Measurements from ENCODE around the gene RBP7. TPM values are rescaled to one million over a fixed set of nuclear protein-coding genes. Genes with fewer than 3 reads are reported as not detected.
A peak's percentile ranks its signal among the peaks of the same experiment; 100 is the strongest.

Gene RBP7
- total RNA-seq, 4 donors from 2014 or later: 2.3 to 3.3 TPM; not detected in 2

DNA sequence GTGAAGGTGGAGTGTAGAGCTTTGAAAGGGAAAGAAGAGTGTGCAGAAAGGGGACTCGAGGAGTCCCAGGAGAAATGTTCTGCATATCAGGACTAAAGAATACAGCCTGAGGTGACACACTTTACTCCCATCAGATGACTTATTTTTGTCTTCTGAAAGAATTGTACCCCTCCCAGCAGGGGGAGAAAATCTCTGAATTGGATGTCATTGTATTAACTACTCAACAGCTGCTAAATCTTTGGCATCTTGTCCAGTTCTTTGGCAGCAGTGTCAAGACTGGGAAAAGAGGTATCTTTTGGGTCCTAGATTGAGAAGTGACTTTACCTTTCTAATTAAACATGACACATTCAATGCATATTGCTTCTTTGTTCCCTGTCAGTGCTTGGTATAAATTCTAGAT, 54.6 kb downstream of the RBP7 start:
- H3K36me3 ChIP-seq: no peaks in the 10 kb centered on the region
- in situ Hi-C loops (cut with MboI; ENCODE audit: low pct_ligation_motif_present in 1 of 4, low pct_unique_long_range_greater_than_20kb in 1 of 4, low sequenced_read_pairs in 3 of 4): no loop called here
- no peaks in the 10 kb centered on the region for H3K27me3 ChIP-seq
- no peak for DNase-seq
- no peak overlapping the region for H3K27ac ChIP-seq
- no peaks in the 10 kb centered on the region for H3K9me3 ChIP-seq
- 90% methylated on average over 1 of the region's 1 CpG; no CpG with 5 or more reads in 1 of the 2 donors for WGBS, 2 donors (ENCODE audit: low coverage in 1 of 2)
- no peak overlapping the region for H3K4me3 ChIP-seq
- peaks cover 2 to 21% (median 7%) of the 10 kb centered on the region in 4 donors for H3K4me1 ChIP-seq
- TF ChIP-seq POLR2A (IDR thresholded peaks at IDR 0.05): no peak
- TF ChIP-seq EP300 (IDR thresholded peaks at IDR 0.05; ENCODE audit: low read depth): no peak
- TF ChIP-seq POLR2AphosphoS5 (IDR thresholded peaks at IDR 0.05): no peak
- TF ChIP-seq, protein P1, sequence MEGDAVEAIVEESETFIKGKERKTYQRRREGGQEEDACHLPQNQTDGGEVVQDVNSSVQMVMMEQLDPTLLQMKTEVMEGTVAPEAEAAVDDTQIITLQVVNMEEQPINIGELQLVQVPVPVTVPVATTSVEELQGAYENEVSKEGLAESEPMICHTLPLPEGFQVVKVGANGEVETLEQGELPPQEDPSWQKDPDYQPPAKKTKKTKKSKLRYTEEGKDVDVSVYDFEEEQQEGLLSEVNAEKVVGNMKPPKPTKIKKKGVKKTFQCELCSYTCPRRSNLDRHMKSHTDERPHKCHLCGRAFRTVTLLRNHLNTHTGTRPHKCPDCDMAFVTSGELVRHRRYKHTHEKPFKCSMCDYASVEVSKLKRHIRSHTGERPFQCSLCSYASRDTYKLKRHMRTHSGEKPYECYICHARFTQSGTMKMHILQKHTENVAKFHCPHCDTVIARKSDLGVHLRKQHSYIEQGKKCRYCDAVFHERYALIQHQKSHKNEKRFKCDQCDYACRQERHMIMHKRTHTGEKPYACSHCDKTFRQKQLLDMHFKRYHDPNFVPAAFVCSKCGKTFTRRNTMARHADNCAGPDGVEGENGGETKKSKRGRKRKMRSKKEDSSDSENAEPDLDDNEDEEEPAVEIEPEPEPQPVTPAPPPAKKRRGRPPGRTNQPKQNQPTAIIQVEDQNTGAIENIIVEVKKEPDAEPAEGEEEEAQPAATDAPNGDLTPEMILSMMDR (IDR thresholded peaks at IDR 0.05): no peak
- intact Hi-C loops (cut with DNase I; ENCODE audit: low total_unique reads): no loop called here

DNA sequence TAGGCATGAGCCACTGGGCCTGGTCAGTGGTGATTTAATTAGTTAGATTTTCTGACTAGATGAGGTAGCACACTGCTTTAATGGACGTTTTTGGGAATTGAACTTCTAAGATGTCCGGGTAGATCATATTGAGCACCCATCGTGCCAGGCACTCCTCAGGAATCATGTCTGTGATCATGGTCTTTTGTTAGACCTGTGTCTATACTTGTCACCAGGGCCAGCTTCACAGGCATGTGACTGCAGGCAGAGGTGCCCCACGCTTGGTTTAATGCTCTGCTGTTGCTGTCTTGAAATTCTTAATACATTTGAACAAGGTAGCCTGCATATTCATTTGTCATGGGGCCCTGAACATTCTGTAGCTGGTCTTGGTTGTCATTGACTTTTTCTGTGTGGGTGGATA, 55.3 kb downstream of the RBP7 start:
- H3K4me1 ChIP-seq: peaks cover 0 to 20% (median 7%) of the 10 kb centered on the region in 4 donors
- no peaks in the 10 kb centered on the region for H3K9me3 ChIP-seq
- intact Hi-C loops (cut with DNase I; ENCODE audit: low total_unique reads): no loop called here
- no peak for TF ChIP-seq POLR2A (IDR thresholded peaks at IDR 0.05)
- TF ChIP-seq EP300 (IDR thresholded peaks at IDR 0.05; ENCODE audit: low read depth): no peak
- TF ChIP-seq, protein P1 (IDR thresholded peaks at IDR 0.05): no peak
- no peak for TF ChIP-seq POLR2AphosphoS5 (IDR thresholded peaks at IDR 0.05)
- H3K36me3 ChIP-seq: no peaks in the 10 kb centered on the region
- H3K27ac ChIP-seq: no peak overlapping the region
- H3K27me3 ChIP-seq: no peaks in the 10 kb centered on the region
- DNase-seq: no peak
- 92% methylated on average over 4 of the region's 4 CpGs; no CpG with 5 or more reads in 1 of the 2 donors for WGBS, 2 donors (ENCODE audit: low coverage in 1 of 2)
- H3K4me3 ChIP-seq: no peak overlapping the region
- in situ Hi-C loops (cut with MboI; ENCODE audit: low pct_ligation_motif_present in 1 of 4, low pct_unique_long_range_greater_than_20kb in 1 of 4, low sequenced_read_pairs in 3 of 4): no loop called here

DNA sequence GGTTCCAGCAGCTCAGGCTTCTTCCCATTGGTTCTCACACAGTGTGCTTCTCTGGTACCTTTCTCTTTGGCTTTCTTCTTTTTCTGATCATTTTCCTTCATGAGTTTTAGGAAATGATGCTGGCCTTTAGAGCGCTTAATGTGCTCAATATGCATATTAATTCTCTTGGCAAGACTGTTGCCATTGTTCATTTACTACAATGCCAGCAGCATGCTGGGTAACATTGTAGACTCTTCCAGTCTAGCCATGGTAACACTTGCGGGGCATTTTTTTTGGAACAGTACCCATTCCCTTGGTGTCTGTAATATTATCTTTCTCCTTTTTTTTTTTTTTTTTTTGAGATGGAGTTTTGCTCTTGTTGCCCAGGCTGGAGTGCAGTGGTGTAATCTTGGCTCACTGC, 57.4 kb downstream of the RBP7 start:
- Histone ChIP-seq H3K27ac (no peak overlapping the region), H3K27me3 (no peaks in the 10 kb centered on the region), H3K36me3 (no peaks in the 10 kb centered on the region), H3K4me3 (no peak overlapping the region), H3K4me1 (peaks cover 0 to 20% (median 7%) of the 10 kb centered on the region in 4 donors), H3K9me3 (no peaks in the 10 kb centered on the region)
- TF ChIP-seq, protein P1 (IDR thresholded peaks at IDR 0.05): no peak
- TF ChIP-seq POLR2AphosphoS5 (IDR thresholded peaks at IDR 0.05) (no peak), EP300 (IDR thresholded peaks at IDR 0.05; ENCODE audit: low read depth) (no peak), POLR2A (IDR thresholded peaks at IDR 0.05) (no peak)
- WGBS, 2 donors (ENCODE audit: low coverage in 1 of 2): 81 to 86% methylated on average over 2 of the region's 2 CpGs
- no peak for DNase-seq
- intact Hi-C loops (cut with DNase I; ENCODE audit: low total_unique reads): no loop called here
- in situ Hi-C loops (cut with MboI; ENCODE audit: low pct_ligation_motif_present in 1 of 4, low pct_unique_long_range_greater_than_20kb in 1 of 4, low sequenced_read_pairs in 3 of 4): no loop called here

DNA sequence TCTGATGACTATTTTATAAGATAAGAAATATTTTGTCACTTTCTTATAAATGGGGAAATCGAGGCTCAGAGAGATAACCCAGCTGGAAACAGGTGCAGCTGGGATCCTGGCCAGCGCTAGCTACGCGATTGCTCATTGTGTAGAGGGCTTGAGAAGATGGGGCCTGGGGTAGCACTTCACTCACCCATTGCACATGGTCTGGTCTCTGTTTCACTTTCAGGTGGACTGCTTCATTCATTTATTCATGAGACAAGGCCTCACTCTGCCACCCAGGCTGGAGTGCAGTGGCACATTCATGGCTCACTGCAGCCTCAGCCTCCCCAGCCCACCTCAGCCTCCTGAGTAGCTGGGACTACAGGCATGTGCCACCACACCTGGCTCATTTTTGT, 59.6 kb downstream of the RBP7 start:
- H3K4me3 ChIP-seq: no peak overlapping the region
- 88 to 92% methylated on average over 4 of the region's 4 CpGs for WGBS, 2 donors (ENCODE audit: low coverage in 1 of 2)
- DNase-seq: no peak
- H3K27ac ChIP-seq: peak overlapping the region in 2 of 4 donors; percentile 5 to 18
- intact Hi-C loops (cut with DNase I; ENCODE audit: low total_unique reads) (no loop called here), in situ Hi-C loops (cut with MboI; ENCODE audit: low pct_ligation_motif_present in 1 of 4, low pct_unique_long_range_greater_than_20kb in 1 of 4, low sequenced_read_pairs in 3 of 4) (no loop called here)
- TF ChIP-seq POLR2AphosphoS5 (IDR thresholded peaks at IDR 0.05) (no peak), EP300 (IDR thresholded peaks at IDR 0.05; ENCODE audit: low read depth) (no peak), POLR2A (IDR thresholded peaks at IDR 0.05) (no peak)
- TF ChIP-seq, protein P1 (IDR thresholded peaks at IDR 0.05): no peak
- no peaks in the 10 kb centered on the region for H3K9me3 ChIP-seq
- no peaks in the 10 kb centered on the region for H3K27me3 ChIP-seq
- H3K4me1 ChIP-seq: peaks cover 0 to 20% (median 7%) of the 10 kb centered on the region in 4 donors
- H3K36me3 ChIP-seq: no peaks in the 10 kb centered on the region
